GM19463 (cell line): Measurements from ENCODE around the gene CDC42EP4.
A peak's percentile ranks its signal among the peaks of the same experiment; 100 is the strongest.
"Not testable (repeated sequence)": the region's sequence is repeated elsewhere in the genome, so short reads cannot be mapped to it uniquely, and the experiment has no call there.

Source experiments
- ATAC-seq: cut with Tn5 transposase; IDR thresholded peaks from one replicate; pipeline ENCODE4 v1.9.1; 2021; ENCODE audit warnings: mild to moderate bottlenecking, moderate library complexity; ENCODE audit not compliant: unreplicated experiment

The CDC42EP4 gene

DNA sequence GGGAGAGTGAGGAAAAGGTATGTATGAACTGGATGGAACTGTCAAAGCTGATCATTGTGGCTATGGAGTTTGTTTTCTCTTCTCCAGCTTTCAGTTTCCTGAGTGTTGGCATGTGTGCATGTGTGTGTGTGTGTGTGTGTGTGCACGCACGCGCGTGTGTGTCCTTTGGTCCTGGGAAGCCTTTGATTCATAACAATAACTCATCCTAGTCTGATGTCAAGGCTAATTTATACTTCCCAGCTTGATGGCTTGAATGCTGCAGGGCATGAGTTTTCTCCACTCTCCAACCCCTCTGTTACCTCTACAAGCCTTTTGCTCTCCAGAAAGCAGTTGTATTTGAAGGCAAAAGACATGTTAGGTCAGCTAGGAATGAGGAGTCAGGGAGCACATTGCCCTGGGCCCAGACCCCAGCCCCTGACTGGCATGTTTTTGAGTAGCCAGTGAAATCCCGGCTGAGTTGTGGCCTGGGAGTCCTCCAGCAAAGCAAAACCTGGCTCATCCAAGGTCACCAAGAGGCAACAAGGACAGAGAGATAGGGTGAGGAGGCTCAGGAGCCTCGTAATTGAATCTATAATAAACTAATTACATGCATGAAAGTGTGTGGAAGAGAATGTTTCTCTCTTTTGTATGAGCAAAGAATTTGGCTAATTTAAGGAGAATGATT, 8.9 kb upstream of the CDC42EP4 start:
- no peak for ATAC-seq

DNA sequence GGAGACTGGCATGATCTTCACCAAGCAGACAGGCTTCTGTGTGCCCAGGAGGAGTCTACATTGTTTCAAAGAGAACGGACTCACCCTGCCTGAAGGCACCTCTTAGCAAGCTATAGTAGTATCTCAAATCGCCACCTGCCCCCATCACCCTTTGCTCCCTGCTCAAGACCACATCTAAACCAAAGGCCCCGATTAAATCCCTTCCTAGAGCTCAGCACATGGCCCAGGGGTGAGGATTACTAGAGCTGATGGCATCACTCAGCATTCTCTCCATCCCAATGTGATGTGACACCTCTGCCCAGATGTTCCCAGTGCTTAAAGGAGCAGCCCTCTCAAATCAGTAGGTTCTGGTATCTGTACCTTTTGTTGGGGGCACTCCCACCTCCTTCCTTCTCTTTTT, 8.0 kb upstream of the CDC42EP4 start:
- no peak for ATAC-seq

DNA sequence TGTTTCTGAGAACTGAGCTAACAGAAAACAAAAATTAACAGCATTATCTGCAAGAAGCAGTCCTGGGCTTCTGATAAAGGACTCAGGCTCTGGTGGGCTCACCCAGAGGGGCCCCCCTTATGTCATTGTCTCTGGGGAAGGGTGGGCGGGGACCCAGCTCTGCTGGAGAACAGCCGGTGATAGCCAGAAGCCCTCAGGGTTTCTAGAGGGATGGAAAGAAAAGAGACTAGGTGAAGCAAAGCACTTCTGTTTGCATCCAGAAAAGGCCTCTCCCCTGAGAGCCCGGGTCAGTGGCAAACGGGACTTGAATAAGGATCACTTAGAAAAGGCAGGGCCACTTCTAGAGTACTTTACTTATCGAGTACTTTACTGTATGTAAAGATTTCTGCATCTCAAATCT, 7.0 kb upstream of the CDC42EP4 start:
- ATAC-seq: no peak

DNA sequence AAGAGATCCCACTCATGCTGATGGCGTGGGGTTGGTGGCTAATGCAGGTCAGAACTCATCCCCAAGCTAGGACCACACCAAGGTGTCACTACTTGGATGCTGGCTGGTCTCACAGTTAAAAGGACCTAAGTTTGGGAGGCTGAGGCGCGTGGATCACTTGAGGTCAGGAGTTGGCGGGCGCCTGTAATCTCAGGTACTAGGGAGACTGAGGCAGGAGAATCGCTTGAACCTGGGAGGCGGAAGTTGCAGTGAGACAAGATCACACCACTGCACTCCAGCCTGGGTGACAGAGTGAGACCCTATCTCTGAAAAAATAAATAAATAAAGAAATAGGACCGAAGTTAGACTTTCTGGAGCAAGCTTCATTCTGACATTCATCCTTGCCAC, 6.6 kb upstream of the CDC42EP4 start:
- ATAC-seq: no peak

DNA sequence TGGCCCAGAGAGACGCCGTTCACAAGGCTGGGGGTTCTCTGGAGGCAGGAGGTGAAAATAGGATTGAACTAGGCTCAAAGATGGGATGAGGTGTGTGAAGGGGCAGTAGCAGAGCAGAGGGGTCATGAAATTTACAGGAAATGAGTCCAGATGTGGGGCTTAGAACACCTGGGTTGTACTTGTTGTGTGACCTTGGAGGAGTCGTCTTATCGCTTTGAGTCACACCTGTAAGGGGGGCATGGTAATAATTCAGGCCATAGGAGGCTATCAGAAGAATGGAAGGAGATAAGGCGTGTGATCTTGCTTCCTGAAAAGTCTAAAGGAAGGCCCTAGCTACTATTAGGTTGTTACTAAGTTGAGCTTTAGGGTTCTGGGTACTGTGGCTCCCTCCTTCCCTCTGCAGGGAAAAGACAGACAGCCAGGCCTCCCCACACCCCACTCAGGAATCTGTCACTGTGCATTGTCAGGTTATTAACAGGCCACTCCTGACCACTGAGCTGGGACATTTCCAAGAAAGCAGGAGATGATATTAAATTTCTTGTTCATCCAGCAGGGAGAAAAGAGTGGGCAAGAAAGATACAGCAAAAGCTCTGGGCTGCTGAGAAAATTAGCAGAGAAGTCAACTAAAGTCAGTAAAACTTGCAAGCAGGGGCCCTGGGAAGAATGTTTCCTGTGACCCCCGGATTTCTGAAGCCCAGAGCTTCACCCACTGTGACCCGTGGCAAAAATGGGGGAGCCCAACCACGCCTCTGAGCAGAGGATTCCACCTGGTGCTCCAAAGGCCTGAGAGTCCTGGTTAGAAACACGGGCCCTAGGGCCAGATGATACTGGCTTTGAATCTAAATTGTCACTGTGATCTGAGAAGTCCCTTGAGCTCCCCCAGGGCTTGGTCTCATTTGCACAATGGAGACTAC, 6.0 kb upstream of the CDC42EP4 start:
- ATAC-seq: peak; percentile 13

DNA sequence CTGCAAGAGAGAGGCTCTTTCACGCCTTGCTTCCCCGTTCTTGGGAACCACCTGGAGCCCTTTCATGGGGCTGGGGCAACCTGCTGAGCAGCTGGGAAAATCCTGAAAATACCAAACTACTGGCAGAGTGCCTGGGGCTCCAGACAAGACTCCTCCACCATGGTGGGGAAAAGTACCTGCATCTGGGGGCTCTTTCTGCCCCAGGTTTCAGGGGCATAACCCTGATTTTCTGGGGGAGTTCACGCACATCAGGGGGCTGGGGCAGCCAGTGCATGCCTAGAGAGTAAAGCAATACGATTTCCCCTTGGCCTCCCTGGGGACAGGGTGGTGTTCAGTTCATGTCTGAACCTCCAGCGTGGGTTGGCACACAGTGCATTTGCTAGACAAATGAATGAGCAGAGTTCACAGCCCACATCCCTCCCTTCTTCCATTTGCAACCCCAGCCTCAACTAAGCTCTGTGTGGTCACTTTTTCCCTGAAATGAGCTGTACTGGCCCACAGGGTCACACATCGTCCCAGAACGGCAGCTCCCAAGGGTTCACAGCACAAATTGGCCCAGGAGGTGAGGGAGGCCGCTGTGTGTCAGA, 5.2 kb upstream of the CDC42EP4 start:
- ATAC-seq: peak; percentile 74

DNA sequence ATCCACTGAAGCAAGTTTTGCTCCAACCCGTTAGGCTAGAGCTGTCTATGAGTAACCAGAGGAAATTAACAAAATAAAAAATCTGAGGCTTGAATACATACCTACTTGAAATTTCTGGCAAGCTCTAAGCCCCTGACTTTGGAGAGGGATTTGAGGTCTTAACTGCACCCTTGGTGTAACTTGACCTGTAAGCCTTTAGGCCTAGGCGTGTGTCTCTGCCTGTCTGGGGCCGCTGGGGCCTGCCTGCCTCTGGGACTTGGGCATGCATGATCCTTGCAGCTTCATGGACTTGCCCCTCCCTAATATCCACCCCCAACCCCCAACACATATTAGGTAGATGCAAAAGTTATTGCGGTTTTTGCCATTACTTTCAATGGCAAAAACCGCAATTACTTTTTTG, 3.7 kb upstream of the CDC42EP4 start:
- ATAC-seq: no peak

DNA sequence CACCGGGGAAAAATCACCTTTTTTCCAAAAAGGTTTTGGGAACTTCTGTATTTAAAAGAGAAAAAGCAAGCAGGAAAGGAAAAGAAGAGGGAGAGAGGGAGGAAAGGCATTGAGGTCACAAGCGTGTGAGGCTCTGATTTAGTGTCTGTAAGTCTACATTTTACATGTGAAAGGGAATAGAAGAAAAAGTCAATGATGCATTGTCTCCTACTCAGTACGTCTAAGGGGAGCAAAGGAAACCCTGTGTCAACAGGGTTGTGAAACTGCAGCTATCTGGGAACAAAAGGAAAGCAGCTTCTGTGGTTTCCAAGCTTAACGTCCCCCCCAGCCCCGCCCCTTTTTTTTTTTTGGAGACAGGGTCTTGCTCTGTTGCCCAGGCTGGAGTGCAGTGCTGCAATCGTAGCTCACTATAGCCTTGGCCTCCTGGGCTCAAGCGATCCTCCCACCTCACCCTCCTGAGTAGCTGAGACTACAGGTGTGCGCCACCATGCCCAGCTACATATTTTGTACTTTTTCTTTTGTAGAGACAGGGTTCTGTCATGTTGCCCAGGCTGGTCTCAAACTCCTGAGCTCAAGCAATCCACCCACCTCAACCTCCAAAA, 1.8 kb upstream of the CDC42EP4 start:
- ATAC-seq: no peak

DNA sequence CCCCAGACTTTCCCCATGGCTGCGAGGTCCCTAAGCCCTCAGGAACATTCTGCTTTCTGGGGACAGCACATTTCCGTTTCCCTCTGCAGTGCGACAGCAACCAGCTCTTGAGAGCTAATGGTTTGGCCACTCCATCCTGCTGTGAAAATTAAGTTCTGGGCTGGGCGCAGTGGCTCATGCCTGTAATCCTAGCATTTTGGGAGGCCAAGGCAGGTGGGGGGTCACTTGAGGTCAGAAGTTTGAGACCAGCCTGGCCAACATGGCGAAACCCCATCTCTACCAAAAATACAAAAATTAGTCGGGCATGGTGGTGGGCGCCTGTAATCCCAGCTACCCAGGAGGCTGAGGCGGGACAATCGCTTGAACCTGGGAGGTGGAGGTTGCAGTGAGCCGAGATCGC, 1.1 kb upstream of the CDC42EP4 start:
- ATAC-seq: not testable (repeated sequence)

DNA sequence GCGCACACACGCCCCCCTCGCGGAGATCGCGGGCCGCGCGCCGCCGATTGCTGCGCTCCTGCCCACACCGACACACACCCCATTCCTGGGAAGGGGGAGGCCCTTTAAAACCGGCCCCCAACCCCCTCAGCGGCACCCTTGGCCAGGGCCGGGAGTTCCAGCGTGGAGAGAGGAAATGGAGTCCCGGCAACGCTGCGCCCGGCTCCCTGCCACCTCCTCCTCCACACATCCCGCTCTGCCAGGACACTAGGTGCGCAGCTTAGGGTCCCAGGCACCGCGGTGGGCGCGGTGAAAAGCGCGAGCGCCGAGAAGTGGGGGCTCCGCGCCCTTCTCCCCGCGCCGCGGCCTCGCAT, 397 bp downstream of the CDC42EP4 start:
- peak; percentile 7 for ATAC-seq

DNA sequence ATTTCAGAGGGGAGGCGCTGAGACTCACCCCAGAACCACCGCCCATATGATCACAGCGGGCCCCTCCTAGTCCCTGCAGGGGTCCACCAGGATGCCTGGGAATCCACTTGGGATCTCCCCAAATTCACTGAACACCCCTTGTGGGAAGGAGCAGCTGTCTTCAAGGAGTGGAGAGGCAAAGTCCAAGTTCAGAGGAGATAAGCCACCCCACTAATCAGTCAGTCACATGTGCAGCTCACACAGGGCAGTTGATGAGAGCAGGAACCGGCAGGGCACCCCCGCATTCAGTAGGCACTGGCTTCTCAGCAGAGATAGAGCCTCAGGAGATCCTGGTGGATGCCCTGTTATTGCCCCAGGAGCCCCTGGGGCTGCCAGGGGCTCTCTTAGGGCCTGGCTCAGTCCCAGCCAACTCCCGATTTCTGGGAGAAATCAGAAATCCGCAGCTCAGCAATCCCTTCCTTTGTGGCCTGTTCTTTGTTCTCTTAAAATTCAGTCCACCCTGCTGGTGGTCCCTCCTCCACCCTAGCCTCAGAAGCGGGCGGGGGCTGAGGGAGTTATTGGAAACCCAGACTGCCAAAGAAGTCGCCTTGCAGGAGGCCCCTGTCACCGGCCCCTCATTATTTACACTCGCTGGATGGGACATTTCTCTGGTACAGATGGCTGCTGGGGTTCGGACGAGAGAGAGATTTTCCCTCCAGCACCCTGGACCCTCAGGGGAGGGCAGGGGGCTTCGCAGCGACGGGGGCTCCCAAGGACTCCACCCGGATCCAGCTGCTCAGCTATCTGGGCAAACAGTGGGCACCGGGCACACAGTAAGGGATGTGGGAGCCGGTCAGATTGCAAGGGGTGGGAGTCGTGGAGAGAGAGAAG, 1.8 kb downstream of the CDC42EP4 start:
- no peak for ATAC-seq

DNA sequence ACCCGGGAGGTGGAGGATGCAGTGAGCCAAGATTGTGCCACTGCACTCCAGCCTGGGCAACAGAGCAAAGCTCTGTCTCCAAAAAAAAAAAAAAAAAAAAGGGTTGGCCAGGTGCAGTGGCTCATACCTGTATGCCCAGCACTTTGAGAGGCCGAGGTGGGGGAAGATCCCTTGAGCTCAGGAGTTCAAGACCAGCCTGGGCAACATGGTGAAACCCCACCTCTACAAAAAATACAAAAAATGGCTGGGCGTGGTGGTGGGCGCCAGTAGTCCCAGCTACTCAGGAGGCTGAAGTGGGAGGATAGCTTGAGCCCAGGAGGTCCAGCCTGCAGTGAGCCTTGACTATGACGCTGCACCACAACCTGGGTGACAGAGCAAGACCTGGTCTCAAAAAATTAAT, 2.8 kb downstream of the CDC42EP4 start:
- not testable (repeated sequence) for ATAC-seq

DNA sequence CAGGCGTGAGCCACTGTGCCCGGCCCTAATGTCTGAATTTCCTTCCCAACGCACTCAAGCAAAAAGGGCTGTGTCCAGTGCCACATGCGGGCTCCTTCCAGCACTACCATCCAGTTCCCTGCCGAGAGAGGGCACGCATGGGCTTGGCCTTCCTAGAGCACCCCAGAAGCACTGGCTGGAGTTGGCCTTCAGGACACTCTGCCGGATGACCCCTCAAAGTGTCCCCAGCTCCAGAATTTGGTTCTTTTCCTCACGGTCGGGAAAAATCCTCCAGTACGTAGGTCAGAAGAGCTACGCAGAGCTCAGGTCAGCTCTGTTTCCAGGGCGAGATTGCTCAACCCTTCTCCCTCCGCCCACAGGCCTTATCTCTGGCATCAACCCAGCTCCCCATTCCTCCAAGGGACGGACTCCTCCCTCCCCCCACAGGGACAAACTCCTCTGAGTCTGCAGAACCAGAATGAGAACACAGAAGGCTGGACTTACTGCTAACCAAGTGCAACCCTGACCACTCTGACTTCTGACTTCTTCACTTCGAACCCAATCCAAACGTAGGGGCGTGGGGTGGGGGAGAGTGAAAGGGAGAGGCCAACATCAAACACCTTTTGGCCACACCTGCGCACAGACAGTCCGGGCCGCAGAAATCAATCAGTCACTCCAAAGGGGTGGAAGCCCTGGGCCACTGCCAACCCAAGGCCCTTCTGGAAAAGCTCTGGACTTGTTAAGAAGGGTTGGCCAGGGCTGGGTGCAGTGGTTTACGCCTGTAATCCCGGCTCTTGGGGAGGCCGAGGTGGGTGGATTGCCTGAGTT, 3.6 kb downstream of the CDC42EP4 start:
- no peak for ATAC-seq

DNA sequence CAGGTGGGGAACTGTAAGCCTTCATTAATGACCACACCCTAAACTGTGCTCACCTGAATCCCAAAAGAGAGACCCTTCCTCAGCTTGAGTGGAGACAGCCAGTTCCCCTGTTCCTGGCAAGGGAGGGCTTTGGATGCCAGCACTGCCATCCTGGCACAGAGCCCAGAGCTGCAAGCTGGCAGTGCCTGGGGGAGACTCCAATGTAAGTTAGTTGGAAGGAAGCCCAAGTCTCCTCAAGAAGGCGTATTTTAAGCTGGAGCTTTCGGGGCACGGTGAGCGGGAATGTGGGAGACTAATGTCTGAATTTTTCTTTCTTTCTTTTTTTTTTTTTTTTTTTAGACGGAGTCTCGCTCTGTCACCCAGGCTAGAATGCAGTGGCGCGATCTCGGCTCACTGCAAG, 4.7 kb downstream of the CDC42EP4 start:
- ATAC-seq: no peak

DNA sequence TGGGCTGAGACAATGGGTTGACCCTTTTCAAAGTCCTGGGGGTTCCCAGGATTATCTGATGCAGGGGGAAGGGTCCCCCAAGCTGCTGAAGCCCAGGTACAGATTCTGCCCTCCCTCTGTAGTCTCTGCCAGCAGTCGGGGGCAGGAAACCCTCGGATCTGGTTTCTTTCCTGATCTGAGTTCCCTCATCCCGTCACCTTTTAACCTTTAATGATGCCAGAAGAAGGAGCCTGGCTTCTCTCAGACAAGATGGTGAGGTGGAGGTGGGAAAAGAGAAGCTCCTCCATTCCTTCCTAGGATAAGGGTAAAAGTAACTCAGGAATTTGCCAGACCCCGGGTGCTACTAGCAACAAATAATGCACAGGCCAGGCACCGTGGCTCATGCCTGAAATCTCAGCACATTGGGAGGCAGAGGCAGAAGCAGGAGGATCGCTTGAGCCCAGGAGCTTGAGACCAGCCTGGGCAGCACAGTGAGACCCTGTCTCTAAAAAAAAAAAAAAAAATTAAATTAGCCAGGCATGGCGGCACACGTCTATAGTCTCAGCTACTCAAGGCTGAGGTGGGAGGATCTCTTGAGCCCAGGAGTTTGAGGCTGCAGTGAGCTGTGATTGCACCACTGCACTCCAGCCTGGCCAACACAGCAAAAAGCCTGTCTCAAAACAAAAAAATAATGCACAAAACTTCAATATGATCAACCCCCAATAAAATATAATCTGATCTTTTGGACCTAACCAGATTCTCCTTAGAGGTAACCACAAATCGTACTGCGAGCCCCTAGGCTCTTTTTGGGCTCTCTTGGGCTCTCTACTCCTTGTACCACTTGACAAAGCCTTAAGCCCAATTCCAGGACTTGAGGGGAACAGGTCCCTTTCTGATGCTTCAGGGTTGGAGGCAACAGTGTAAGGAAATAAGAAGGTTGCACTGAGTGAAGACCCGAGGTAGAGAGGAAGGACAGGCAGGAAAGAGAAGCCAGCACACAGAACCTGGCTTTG, 5.7 kb downstream of the CDC42EP4 start:
- no peak for ATAC-seq

DNA sequence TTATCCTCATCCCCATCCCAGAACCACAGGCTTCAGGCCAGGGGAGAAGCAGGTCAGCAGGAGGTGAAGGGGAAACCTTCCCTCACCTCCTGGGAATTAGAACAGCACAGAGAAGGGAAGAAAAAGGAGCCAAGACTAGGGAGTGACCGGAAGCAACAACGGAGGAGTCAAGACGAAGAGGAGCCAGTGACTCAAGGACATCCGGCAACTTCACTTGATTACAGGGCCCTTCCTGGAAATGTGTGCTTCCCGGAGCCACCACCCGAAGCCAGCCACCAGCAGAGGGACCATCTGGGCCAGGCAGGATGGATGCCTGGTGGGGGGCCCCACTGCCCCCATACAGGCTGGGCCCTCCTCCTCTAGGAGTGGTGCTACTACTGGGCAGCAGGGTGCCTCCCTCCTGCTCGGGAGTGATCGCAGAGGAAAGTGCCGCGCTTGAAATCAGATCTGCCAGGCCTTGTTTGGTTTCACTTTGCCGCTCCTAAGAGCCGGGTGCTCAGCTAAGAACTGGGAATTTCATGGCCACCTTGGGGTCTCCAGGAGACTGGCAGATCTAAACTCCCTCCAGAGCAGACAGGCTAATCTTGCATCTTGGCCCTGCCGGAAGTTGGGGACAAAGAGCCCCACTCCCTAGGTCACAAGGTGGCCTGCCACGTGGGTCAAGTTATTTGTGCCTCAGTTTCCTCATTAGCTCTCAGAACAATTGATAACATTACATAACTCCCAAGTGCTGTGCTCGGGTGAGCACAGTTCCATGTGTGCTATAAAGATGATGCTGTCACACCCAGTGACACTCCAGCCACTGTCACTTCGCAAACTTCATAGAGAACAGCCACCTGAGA, 6.6 kb downstream of the CDC42EP4 start:
- ATAC-seq: no peak

DNA sequence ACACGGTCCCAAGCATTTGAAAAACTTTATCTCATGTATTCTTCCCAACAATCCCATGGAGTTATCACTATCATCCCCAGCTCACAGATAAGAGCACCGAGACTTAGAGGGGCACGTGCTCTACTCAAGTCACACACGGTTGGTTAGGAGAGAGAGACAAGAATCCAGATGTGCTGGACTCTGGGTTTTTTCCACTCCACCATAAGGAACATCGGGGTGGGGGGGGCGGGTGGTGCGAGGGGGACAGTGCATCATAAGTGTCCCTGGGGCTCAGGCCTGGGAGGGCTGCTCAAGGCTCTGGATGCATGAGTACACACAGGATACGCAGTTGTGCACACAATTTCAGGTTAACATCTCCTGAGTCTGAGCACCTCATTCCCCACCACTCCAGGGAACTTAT, 7.4 kb downstream of the CDC42EP4 start:
- no peak for ATAC-seq

DNA sequence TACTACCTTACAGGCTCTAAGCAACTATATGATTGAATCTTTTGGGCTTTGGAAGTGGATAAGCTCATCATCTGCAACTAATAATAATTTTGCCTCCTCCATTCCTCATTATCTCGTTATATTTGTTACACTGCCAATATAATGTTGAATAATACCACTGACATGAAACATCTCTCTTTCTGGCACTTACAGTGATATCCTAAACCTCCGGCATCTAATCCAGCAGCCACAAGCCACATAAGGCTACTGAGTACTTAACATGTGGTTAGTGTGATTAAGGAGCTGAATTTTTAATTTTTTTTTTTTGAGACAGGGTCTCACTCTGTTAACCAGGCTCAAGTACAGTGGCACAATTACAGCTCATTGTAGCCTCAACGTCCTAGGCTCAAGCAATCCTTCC, 9.6 kb downstream of the CDC42EP4 start:
- no peak for ATAC-seq
